ENCODE measurements around the gene SYNCRIP. TPM values are rescaled to one million over a fixed set of nuclear protein-coding genes. Genes with fewer than 3 reads are reported as not detected.

SYNCRIP gene
- total RNA-seq, 5 donors from 2014 or later (not counting 1 experiment from before 2014, with no cell fraction given), result 73.5 to 85.1 (median 80.5) TPM

- ChIA-PET POLR2A (interaction anchor here (0.6 to 1.7 kb wide), 7 partner anchors 8 to 40 kb away, joined by 3 to 7 read pairs (median 4); no protein-coding TSS in a partner anchor), CTCF (interaction anchor here in 1 of 2 donors (0.8 to 1.4 kb wide), 2 partner anchors 10 to 14 kb away, joined by 3 to 7 read pairs; no protein-coding TSS in a partner anchor)
- peak overlapping the region; percentile 29 to 98 for H3K27ac Mint-ChIP-seq
- H3K36me3 ChIP-seq (ENCODE audit: control insufficient read depth in 2 of 2, extremely low read depth in 1 of 2, insufficient read depth in 1 of 2, low read length in 1 of 2), result peaks cover 0 to 17% of the 10 kb centered on the region in 2 donors
- H3K4me3 Mint-ChIP-seq, result no peak overlapping the region
- H3K4me1 ChIP-seq (ENCODE audit: control insufficient read depth in 1 of 2, extremely low read depth in 1 of 2, insufficient read depth in 2 of 2, low read length in 2 of 2), result peaks cover 30 to 37% of the 10 kb centered on the region in 2 experiments
- DNase-seq (no peak), ATAC-seq (replicated peaks in 1 of 4) (no peak)
- 100% methylated on average over 1 of the region's 4 CpGs for WGBS (ENCODE audit: insufficient coverage)
- peaks cover 83 to 85% (median 84%) of the 10 kb centered on the region in 3 donors for H3K4me1 Mint-ChIP-seq
- H3K27ac ChIP-seq (ENCODE audit: low read length), result no peak overlapping the region
- no peaks in the 10 kb centered on the region for H3K9me3 ChIP-seq
- no peaks in the 10 kb centered on the region for H3K27me3 ChIP-seq (replicated peaks in 1 of 2; ENCODE audit: control insufficient read depth in 2 of 2, extremely low read depth in 1 of 2, insufficient read depth in 2 of 2, low read length in 1 of 2)
- no peaks in the 10 kb centered on the region for H3K9me3 Mint-ChIP-seq
- peaks cover 52% of the 10 kb centered on the region for H3K36me3 Mint-ChIP-seq
- H3K27me3 Mint-ChIP-seq, result no peaks in the 10 kb centered on the region
- H3K4me3 ChIP-seq (ENCODE audit: control insufficient read depth in 1 of 2, extremely low read depth in 1 of 2, low read length in 1 of 2), result no peak overlapping the region
Measured at GRCh38 chr6:85672623-85673022, 29.9 kb upstream of the SYNCRIP start.

DNA sequence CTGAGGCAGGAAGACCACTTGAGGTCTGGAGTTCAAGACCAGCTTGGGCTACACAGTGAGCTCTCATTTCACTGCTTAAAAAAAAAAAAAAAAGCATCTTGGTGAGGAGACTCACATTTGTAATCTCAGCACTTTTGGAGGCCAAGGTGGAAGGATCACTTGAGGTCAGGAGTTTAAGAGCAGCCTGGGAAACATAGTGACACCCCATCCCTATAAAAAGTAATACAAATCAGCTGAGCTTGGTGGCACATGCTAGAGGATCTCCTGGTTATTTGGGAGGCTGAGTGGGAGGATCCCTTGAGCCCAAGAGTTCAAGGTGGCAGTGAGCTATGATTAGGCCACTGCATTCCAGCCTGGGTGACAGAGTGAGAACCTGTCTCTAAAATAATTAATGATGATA, 29.4 kb upstream of the SYNCRIP start:
- H3K9me3 ChIP-seq, result no peaks in the 10 kb centered on the region
- no peak for DNase-seq
- H3K27me3 ChIP-seq (replicated peaks in 1 of 2; ENCODE audit: control insufficient read depth in 2 of 2, extremely low read depth in 1 of 2, insufficient read depth in 2 of 2, low read length in 1 of 2), result no peaks in the 10 kb centered on the region
- H3K4me1 Mint-ChIP-seq, result peaks cover 78 to 83% (median 82%) of the 10 kb centered on the region in 3 donors
- CTCF ChIA-PET, result interaction anchor here (0.6 to 1.4 kb wide), 6 partner anchors 9 to 251 kb away, joined by 3 to 7 read pairs (median 4); no protein-coding TSS in a partner anchor
- H3K4me1 ChIP-seq (ENCODE audit: control insufficient read depth in 1 of 2, extremely low read depth in 1 of 2, insufficient read depth in 2 of 2, low read length in 2 of 2), result peaks cover 30 to 37% of the 10 kb centered on the region in 2 experiments
- H3K27ac ChIP-seq (ENCODE audit: low read length), result no peak overlapping the region
- POLR2A ChIA-PET, result interaction anchor here (0.5 to 1.7 kb wide), 5 partner anchors 7 to 60 kb away, joined by 3 to 7 read pairs (median 5); no protein-coding TSS in a partner anchor
- H3K27me3 Mint-ChIP-seq, result no peaks in the 10 kb centered on the region
- peaks cover 49% of the 10 kb centered on the region for H3K36me3 Mint-ChIP-seq
- H3K4me3 ChIP-seq (ENCODE audit: control insufficient read depth in 1 of 2, extremely low read depth in 1 of 2, low read length in 1 of 2), result no peak overlapping the region
- H3K36me3 ChIP-seq (ENCODE audit: control insufficient read depth in 2 of 2, extremely low read depth in 1 of 2, insufficient read depth in 1 of 2, low read length in 1 of 2), result peaks cover 0 to 17% of the 10 kb centered on the region in 2 donors
- H3K27ac Mint-ChIP-seq, result peak overlapping the region in 1 of 2 donors; percentile 72
- H3K4me3 Mint-ChIP-seq, result no peak overlapping the region
- ATAC-seq (replicated peaks in 1 of 4), result no peak
- no peaks in the 10 kb centered on the region for H3K9me3 Mint-ChIP-seq

DNA sequence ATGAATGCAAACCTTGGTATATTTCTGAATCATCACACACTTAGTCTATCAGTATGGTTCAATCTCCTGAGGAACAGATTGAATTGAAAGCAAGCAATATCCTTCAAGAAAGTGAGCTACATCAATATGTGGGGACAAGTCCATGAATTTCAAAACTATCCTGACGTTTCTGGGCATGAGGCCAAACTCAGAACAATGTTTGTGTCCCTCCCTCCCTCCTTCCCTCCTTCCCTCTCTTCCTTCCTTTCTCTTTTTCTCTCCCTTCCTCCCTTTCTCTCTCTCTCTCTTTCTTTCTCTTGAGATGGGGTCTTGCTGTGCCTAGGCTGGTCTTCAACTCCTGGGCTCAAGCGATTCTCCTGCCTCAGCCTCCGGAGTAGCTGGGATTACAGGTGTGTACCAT, 27.9 kb upstream of the SYNCRIP start:
- Histone ChIP-seq H3K9me3 (no peaks in the 10 kb centered on the region), H3K4me1 (ENCODE audit: control insufficient read depth in 1 of 2, extremely low read depth in 1 of 2, insufficient read depth in 2 of 2, low read length in 2 of 2) (peaks cover 24 to 25% of the 10 kb centered on the region in 2 experiments), H3K4me3 (ENCODE audit: control insufficient read depth in 1 of 2, extremely low read depth in 1 of 2, low read length in 1 of 2) (no peak overlapping the region), H3K36me3 (ENCODE audit: control insufficient read depth in 2 of 2, extremely low read depth in 1 of 2, insufficient read depth in 1 of 2, low read length in 1 of 2) (peaks cover 3 to 8% of the 10 kb centered on the region in 2 donors), H3K27me3 (replicated peaks in 1 of 2; ENCODE audit: control insufficient read depth in 2 of 2, extremely low read depth in 1 of 2, insufficient read depth in 2 of 2, low read length in 1 of 2) (no peaks in the 10 kb centered on the region), H3K27ac (ENCODE audit: low read length) (peak overlapping the region; percentile 79)
- no peak for ATAC-seq (replicated peaks in 1 of 4)
- no peaks in the 10 kb centered on the region for H3K9me3 Mint-ChIP-seq
- ChIA-PET POLR2A (interaction anchor here (0.6 to 2.0 kb wide), 9 partner anchors 8 to 77 kb away, joined by 3 to 81 read pairs (median 7); partner anchors contain the start of gene SYNCRIP (in 2 of the 2)), CTCF (interaction anchor here in 1 of 2 donors (0.9 to 1.8 kb wide), 4 partner anchors 8 to 76 kb away, joined by 3 to 11 read pairs (median 8); no protein-coding TSS in a partner anchor)
- WGBS (ENCODE audit: insufficient coverage), result 33% methylated on average over 1 of the region's 3 CpGs
- peaks cover 39% of the 10 kb centered on the region for H3K36me3 Mint-ChIP-seq
- peak overlapping the region; percentile 87 to 92 for H3K27ac Mint-ChIP-seq
- DNase-seq, result no peak
- peaks cover 64 to 70% (median 67%) of the 10 kb centered on the region in 3 donors for H3K4me1 Mint-ChIP-seq
- peak overlapping the region in 1 of 3 donors; percentile 51 for H3K4me3 Mint-ChIP-seq
- H3K27me3 Mint-ChIP-seq, result no peaks in the 10 kb centered on the region

- Mint-ChIP-seq H3K27ac (peak overlapping the region; percentile 92 to 96), H3K27me3 (no peaks in the 10 kb centered on the region), H3K36me3 (peaks cover 33% of the 10 kb centered on the region), H3K9me3 (no peaks in the 10 kb centered on the region), H3K4me3 (peak overlapping the region; percentile 57 to 68 (median 60)), H3K4me1 (peaks cover 55 to 62% (median 59%) of the 10 kb centered on the region in 3 donors)
- ATAC-seq (replicated peaks in 1 of 4), result peak; percentile 82 to 99 (median 96)
- Histone ChIP-seq H3K4me1 (ENCODE audit: control insufficient read depth in 1 of 2, extremely low read depth in 1 of 2, insufficient read depth in 2 of 2, low read length in 2 of 2) (peaks cover 16 to 22% of the 10 kb centered on the region in 2 experiments), H3K9me3 (no peaks in the 10 kb centered on the region), H3K4me3 (ENCODE audit: control insufficient read depth in 1 of 2, extremely low read depth in 1 of 2, low read length in 1 of 2) (no peak overlapping the region), H3K27ac (ENCODE audit: low read length) (peak overlapping the region; percentile 79), H3K27me3 (replicated peaks in 1 of 2; ENCODE audit: control insufficient read depth in 2 of 2, extremely low read depth in 1 of 2, insufficient read depth in 2 of 2, low read length in 1 of 2) (no peaks in the 10 kb centered on the region), H3K36me3 (ENCODE audit: control insufficient read depth in 2 of 2, extremely low read depth in 1 of 2, insufficient read depth in 1 of 2, low read length in 1 of 2) (peaks cover 0 to 3% of the 10 kb centered on the region in 2 donors)
- WGBS (ENCODE audit: insufficient coverage), result no CpG with 5 or more reads among the region's 4 CpGs
- POLR2A ChIA-PET, result interaction anchor here (0.6 to 2.0 kb wide), 10 partner anchors 9 to 77 kb away, joined by 3 to 81 read pairs (median 6); partner anchors contain the start of gene SYNCRIP (in 2 of the 2)
- peak in 33 of 35 experiments; percentile 12 to 74 (median 33) for DNase-seq
- CTCF ChIA-PET, result interaction anchor here (0.6 to 1.8 kb wide), 5 partner anchors 9 to 76 kb away, joined by 3 to 11 read pairs (median 7); no protein-coding TSS in a partner anchor
Measured at GRCh38 chr6:85669735-85670194, 27.1 kb upstream of the SYNCRIP start.

- ATAC-seq (replicated peaks in 1 of 4) (no peak), DNase-seq (no peak)
- Mint-ChIP-seq H3K36me3 (peaks cover 22% of the 10 kb centered on the region), H3K4me1 (no peaks in the 10 kb centered on the region), H3K4me3 (no peak overlapping the region), H3K27ac (no peak overlapping the region), H3K9me3 (peaks cover 2 to 6% (median 2%) of the 10 kb centered on the region in 3 donors), H3K27me3 (no peaks in the 10 kb centered on the region)
- Histone ChIP-seq H3K9me3 (no peaks in the 10 kb centered on the region), H3K4me3 (ENCODE audit: control insufficient read depth in 1 of 2, extremely low read depth in 1 of 2, low read length in 1 of 2) (no peak overlapping the region), H3K4me1 (ENCODE audit: control insufficient read depth in 1 of 2, extremely low read depth in 1 of 2, insufficient read depth in 2 of 2, low read length in 2 of 2) (no peaks in the 10 kb centered on the region), H3K27me3 (replicated peaks in 1 of 2; ENCODE audit: control insufficient read depth in 2 of 2, extremely low read depth in 1 of 2, insufficient read depth in 2 of 2, low read length in 1 of 2) (no peaks in the 10 kb centered on the region), H3K36me3 (ENCODE audit: control insufficient read depth in 2 of 2, extremely low read depth in 1 of 2, insufficient read depth in 1 of 2, low read length in 1 of 2) (peaks cover 0 to 3% of the 10 kb centered on the region in 2 donors), H3K27ac (ENCODE audit: low read length) (no peak overlapping the region)
- POLR2A ChIA-PET, result interaction anchor here in 1 of 2 donors (0.6 kb wide), 1 partner anchor 16 kb away, joined by 3 read pairs; no protein-coding TSS in a partner anchor
- CTCF ChIA-PET, result interaction anchor here in 1 of 2 donors (1.3 kb wide), 1 partner anchor 10 kb away, joined by 3 read pairs; no protein-coding TSS in a partner anchor
Measured at GRCh38 chr6:85662251-85662650, 19.6 kb upstream of the SYNCRIP start.

DNA sequence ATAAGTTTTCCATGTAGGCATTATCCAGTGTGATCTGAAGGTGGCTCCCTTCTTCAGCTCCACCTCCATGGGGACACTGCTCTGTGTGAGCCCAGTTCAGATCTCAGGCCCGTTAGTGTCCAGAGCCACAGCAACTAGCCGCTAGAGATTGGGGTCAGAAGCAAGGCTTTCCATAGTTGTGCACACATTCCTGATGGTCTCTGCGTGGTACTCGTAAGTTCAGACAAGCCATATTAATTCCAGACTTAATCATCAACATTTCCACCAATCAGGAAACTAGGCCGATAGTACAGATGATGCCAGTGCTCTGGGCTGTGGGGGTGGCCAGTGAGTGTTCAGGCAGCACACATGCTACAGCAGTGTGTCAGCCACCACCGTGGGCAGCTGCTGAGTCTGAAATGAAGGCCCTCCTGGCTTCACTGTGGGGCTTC, 17.5 kb upstream of the SYNCRIP start:
- H3K9me3 Mint-ChIP-seq, result peaks cover 2 to 6% (median 3%) of the 10 kb centered on the region in 3 donors
- no peaks in the 10 kb centered on the region for H3K4me1 Mint-ChIP-seq
- no peaks in the 10 kb centered on the region for H3K27me3 Mint-ChIP-seq
- DNase-seq (no peak), ATAC-seq (replicated peaks in 1 of 4) (no peak)
- peaks cover 17% of the 10 kb centered on the region for H3K36me3 Mint-ChIP-seq
- no peak overlapping the region for H3K4me3 Mint-ChIP-seq
- Histone ChIP-seq H3K4me3 (ENCODE audit: control insufficient read depth in 1 of 2, extremely low read depth in 1 of 2, low read length in 1 of 2) (no peak overlapping the region), H3K27ac (ENCODE audit: low read length) (no peak overlapping the region), H3K27me3 (replicated peaks in 1 of 2; ENCODE audit: control insufficient read depth in 2 of 2, extremely low read depth in 1 of 2, insufficient read depth in 2 of 2, low read length in 1 of 2) (no peaks in the 10 kb centered on the region), H3K9me3 (no peaks in the 10 kb centered on the region), H3K4me1 (ENCODE audit: control insufficient read depth in 1 of 2, extremely low read depth in 1 of 2, insufficient read depth in 2 of 2, low read length in 2 of 2) (no peaks in the 10 kb centered on the region), H3K36me3 (ENCODE audit: control insufficient read depth in 2 of 2, extremely low read depth in 1 of 2, insufficient read depth in 1 of 2, low read length in 1 of 2) (no peaks in the 10 kb centered on the region)
- ChIA-PET CTCF (no interaction called here), POLR2A (interaction anchor here in 1 of 2 donors (0.6 kb wide), 1 partner anchor 138 kb away, joined by 3 read pairs; no protein-coding TSS in a partner anchor)
- 94% methylated on average over 2 of the region's 6 CpGs for WGBS (ENCODE audit: insufficient coverage)
- H3K27ac Mint-ChIP-seq, result no peak overlapping the region
